Neuronal stem cell (in vitro differentiated cells): Measurements from ENCODE around the gene FIBP.

Experiments used
- DNase-seq: peaks from one replicate; pipeline ENCODE4 v3.0.0-alpha.2; 2013; ENCODE audit warnings: low spot score
- H2AFZ ChIP-seq: one replicate; pipeline ENCODE4 v1.6.1; 2013; ENCODE audit warnings: mild to moderate bottlenecking, low read length, inconsistent platforms
- H2AK5ac ChIP-seq: 2 replicates; pipeline ENCODE4 v1.6.1; 2013; ENCODE audit warnings: low read depth, mild to moderate bottlenecking, inconsistent platforms, low read length, moderate library complexity, mixed read lengths
- H2BK120ac ChIP-seq: 2 replicates; pipeline ENCODE4 v1.6.1; 2013; ENCODE audit warnings: low read depth, mild to moderate bottlenecking, inconsistent platforms, low read length, moderate library complexity, mixed read lengths
- H2BK12ac ChIP-seq: one replicate; pipeline ENCODE4 v1.6.1; 2013; ENCODE audit warnings: low read length, inconsistent platforms
- H2BK15ac ChIP-seq: 2 replicates; pipeline ENCODE4 v1.6.1; 2013; ENCODE audit warnings: mild to moderate bottlenecking, low read length, inconsistent platforms, mixed read lengths
- H2BK5ac ChIP-seq: one replicate; pipeline ENCODE4 v1.6.1; 2013; ENCODE audit warnings: inconsistent platforms, mild to moderate bottlenecking, low read length, moderate library complexity
- H3K14ac ChIP-seq: one replicate; pipeline ENCODE4 v1.6.1; 2013; ENCODE audit warnings: low read length, inconsistent platforms
- H3K18ac ChIP-seq: 2 replicates; pipeline ENCODE4 v1.6.1; 2013; ENCODE audit warnings: low read length, inconsistent platforms
- H3K23ac ChIP-seq: 2 replicates; pipeline ENCODE4 v1.6.1; 2013; ENCODE audit warnings: low read depth, mild to moderate bottlenecking, mixed read lengths, low read length, inconsistent platforms; ENCODE audit not compliant: poor library complexity
- H3K27ac ChIP-seq: replicated peaks from 3 replicates; pipeline ENCODE4 v1.5.1; 2013; ENCODE audit warnings: low read length, inconsistent platforms
- H3K27me3 ChIP-seq, 3 experiments: 2 replicates each; pipeline ENCODE4 v1.6.1; 2013; ENCODE audit warnings: low read length in 3 of 3, mild to moderate bottlenecking in 2 of 3, inconsistent platforms in 1 of 3, low read depth in 1 of 3, mixed read lengths in 1 of 3, moderate library complexity in 1 of 3; ENCODE audit not compliant: control insufficient read depth in 3 of 3, insufficient read depth in 3 of 3
- H3K36me3 ChIP-seq, 2 donors: replicated peaks in 1 of 2; 2 replicates each; pipeline ENCODE4 v1.6.1; 2013; ENCODE audit warnings: low read length in 2 of 2; ENCODE audit not compliant: control insufficient read depth in 2 of 2, insufficient read depth in 2 of 2
- H3K4ac ChIP-seq: 2 replicates; pipeline ENCODE4 v1.6.1; 2013; ENCODE audit warnings: inconsistent platforms, mild to moderate bottlenecking, low read length, moderate library complexity
- H3K4me1 ChIP-seq, 2 donors: 1 replicate in 1 of 2; 2 replicates in 1 of 2; pipeline ENCODE4 v1.6.1; 2013; ENCODE audit warnings: low read length in 2 of 2, low read depth in 1 of 2; ENCODE audit not compliant: control insufficient read depth in 2 of 2, insufficient read depth in 1 of 2
- H3K4me2 ChIP-seq: one replicate; pipeline ENCODE4 v1.6.1; 2013; ENCODE audit warnings: mild to moderate bottlenecking, low read length, inconsistent platforms; ENCODE audit not compliant: insufficient read depth, poor library complexity, severe bottlenecking
- H3K4me3 ChIP-seq, 2 donors: 2 replicates each; pipeline ENCODE4 v1.5.1; 2013; ENCODE audit warnings: low read length in 2 of 2, mild to moderate bottlenecking in 2 of 2, inconsistent platforms in 1 of 2, moderate library complexity in 1 of 2
- H3K79me1 ChIP-seq: one replicate; pipeline ENCODE4 v1.6.1; 2013; ENCODE audit warnings: low read depth, mild to moderate bottlenecking, inconsistent platforms, low read length, moderate library complexity
- H3K9ac ChIP-seq: one replicate; pipeline ENCODE4 v1.6.1; 2013; ENCODE audit warnings: mild to moderate bottlenecking, low read depth, low read length, inconsistent platforms; ENCODE audit not compliant: poor library complexity
- H3K9me3 ChIP-seq, 2 donors: replicated peaks in 1 of 2; 2 replicates each; pipeline versions ENCODE3 to v1.6.1; 2013; ENCODE audit warnings: low read length in 2 of 2, mild to moderate bottlenecking in 2 of 2, inconsistent platforms in 1 of 2, low read depth in 1 of 2, mixed read lengths in 1 of 2, moderate library complexity in 1 of 2; ENCODE audit not compliant: control insufficient read depth in 2 of 2, insufficient read depth in 1 of 2
- H4K8ac ChIP-seq: one replicate; pipeline ENCODE4 v1.6.1; 2013; ENCODE audit warnings: low read depth, mild to moderate bottlenecking, inconsistent platforms, low read length, moderate library complexity
- H4K91ac ChIP-seq: one replicate; pipeline ENCODE4 v1.6.1; 2013; ENCODE audit warnings: low read length, low read depth, mild to moderate bottlenecking, inconsistent platforms; ENCODE audit not compliant: poor library complexity
- WGBS, 2 donors: extraction: QIAGEN DNeasy Blood & Tissue Kit; methylation state at CpG; one replicate each; pipeline ENCODE4 v1.1.7; 2013; ENCODE audit warnings: missing lambda C conversion rate in 2 of 2, mixed read lengths in 1 of 2; ENCODE audit not compliant: insufficient read length in 2 of 2, insufficient replicate concordance in 1 of 2; ENCODE audit errors: extremely low coverage in 2 of 2; 5-methylcytosine and 5-hydroxymethylcytosine counted together

FIBP gene

DNA sequence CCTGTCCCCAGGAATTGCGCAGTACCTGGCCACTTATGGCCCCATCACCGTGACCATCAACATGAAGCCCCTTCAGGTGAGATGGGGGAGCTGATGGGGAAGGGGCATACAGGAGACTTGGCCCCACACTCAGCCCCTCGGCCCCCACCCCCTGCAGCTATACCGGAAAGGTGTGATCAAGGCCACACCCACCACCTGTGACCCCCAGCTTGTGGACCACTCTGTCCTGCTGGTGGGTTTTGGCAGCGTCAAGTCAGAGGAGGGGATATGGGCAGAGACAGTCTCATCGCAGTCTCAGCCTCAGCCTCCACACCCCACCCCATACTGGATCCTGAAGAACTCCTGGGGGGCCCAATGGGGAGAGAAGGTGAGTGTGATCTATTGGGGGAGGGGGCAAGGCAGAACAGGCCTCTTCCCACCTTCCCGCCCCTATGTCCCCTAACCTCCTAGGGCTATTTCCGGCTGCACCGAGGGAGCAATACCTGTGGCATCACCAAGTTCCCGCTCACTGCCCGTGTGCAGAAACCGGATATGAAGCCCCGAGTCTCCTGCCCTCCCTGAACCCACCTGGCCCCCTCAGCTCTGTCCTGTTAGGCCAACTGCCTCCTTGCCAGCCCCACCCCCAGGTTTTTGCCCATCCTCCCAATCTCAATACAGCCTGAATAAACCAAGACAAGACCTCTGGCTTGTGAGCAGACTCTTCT, 5.1 kb downstream of the FIBP start:
- Histone ChIP-seq H3K23ac (no peak overlapping the region), H3K4me1 (peaks cover 6 to 9% of the 10 kb centered on the region in 2 donors), H3K4me2 (no peak overlapping the region), H4K91ac (no peak overlapping the region), H3K27ac (no peak overlapping the region), H3K14ac (no peak overlapping the region), H2BK15ac (no peak overlapping the region), H3K4me3 (no peak overlapping the region), H3K79me1 (peaks cover 3% of the 10 kb centered on the region), H3K4ac (no peak overlapping the region), H4K8ac (no peak overlapping the region), H2BK120ac (no peak overlapping the region), H3K36me3 (peaks cover 33 to 53% of the 10 kb centered on the region in 2 donors), H3K9me3 (peaks cover 0 to under 1% of the 10 kb centered on the region in 2 donors), H2AK5ac (peak overlapping the region; percentile 78), H3K9ac (no peak overlapping the region), H2BK5ac (no peak overlapping the region), H3K18ac (no peak overlapping the region), H3K27me3 (no peaks in the 10 kb centered on the region), H2BK12ac (no peak overlapping the region), H2AFZ (no peak overlapping the region)
- WGBS, 2 donors: no CpG with 5 or more reads among the region's 13 CpGs
- DNase-seq: no peak

- peaks cover 33 to 53% of the 10 kb centered on the region in 2 donors for H3K36me3 ChIP-seq
Observed at GRCh38 chr11:65882120-65883057, 5.9 kb downstream of the FIBP start.

DNA sequence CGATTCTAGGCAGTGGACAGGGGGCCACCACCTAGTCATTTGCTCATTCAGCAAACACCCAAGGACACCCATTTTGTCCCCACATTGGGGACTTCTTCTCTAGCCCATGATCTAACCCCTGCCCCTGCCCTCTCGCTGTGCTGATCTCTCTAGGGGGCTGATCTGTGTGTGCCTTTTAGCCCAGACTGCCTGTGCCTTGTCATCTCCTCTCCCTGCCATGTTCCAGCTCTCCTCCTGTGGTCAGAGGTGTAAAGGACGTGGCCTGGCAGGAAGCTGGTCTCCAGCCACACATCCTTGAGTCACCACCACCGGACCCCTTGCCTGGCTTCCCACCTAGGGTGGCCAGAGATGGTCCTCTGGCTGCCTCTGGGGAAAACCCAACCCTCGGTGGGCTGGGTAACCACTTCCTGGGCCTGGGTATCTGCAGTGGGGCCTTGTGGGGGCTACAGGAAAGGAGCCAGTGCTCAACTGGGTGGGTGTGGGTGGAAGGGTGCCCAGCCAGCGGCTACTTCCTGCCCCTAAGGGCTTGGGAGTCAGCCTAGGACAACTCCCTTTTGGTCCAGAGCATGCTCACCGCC, 7.3 kb downstream of the FIBP start:
- Histone ChIP-seq H3K9ac (no peak overlapping the region), H3K79me1 (no peaks in the 10 kb centered on the region), H2AFZ (no peak overlapping the region), H3K36me3 (peaks cover 25 to 42% of the 10 kb centered on the region in 2 donors), H2BK5ac (no peak overlapping the region), H2BK15ac (no peak overlapping the region), H3K27me3 (no peaks in the 10 kb centered on the region), H3K9me3 (peaks cover 0 to 2% of the 10 kb centered on the region in 2 donors), H2AK5ac (peak overlapping the region; percentile 41), H3K23ac (no peak overlapping the region), H3K4me2 (no peak overlapping the region), H3K27ac (no peak overlapping the region), H3K4me1 (peaks cover 0 to 2% of the 10 kb centered on the region in 2 donors), H4K91ac (no peak overlapping the region), H3K4ac (no peak overlapping the region), H3K14ac (no peak overlapping the region), H3K18ac (peak overlapping the region; percentile 41), H2BK120ac (no peak overlapping the region), H2BK12ac (no peak overlapping the region), H4K8ac (no peak overlapping the region), H3K4me3 (no peak overlapping the region)
- no peak for DNase-seq
- WGBS, 2 donors: no CpG with 5 or more reads among the region's 7 CpGs

More at GRCh38 chr11:65882120-65883057, 5.9 kb downstream of the FIBP start:
- Histone ChIP-seq H2BK15ac (no peak overlapping the region), H3K79me1 (peaks cover 1% of the 10 kb centered on the region), H3K9me3 (peaks cover 0 to 2% of the 10 kb centered on the region in 2 donors), H3K14ac (no peak overlapping the region), H3K4me1 (peaks cover 1 to 7% of the 10 kb centered on the region in 2 donors), H2AFZ (no peak overlapping the region), H2BK120ac (no peak overlapping the region), H3K9ac (peak overlapping the region; percentile 33), H3K27ac (no peak overlapping the region), H2BK5ac (no peak overlapping the region), H3K4me3 (peak overlapping the region in 1 of 2 donors; percentile 6), H3K23ac (no peak overlapping the region), H4K8ac (no peak overlapping the region), H3K4me2 (no peak overlapping the region), H2AK5ac (peak overlapping the region; percentile 60), H3K4ac (no peak overlapping the region), H3K18ac (no peak overlapping the region), H2BK12ac (no peak overlapping the region), H3K27me3 (no peaks in the 10 kb centered on the region), H4K91ac (no peak overlapping the region)
- no CpG with 5 or more reads among the region's 30 CpGs for WGBS, 2 donors
- DNase-seq: no peak
